ENCODE measurements around the gene KBTBD13. TPM values are rescaled to one million over a fixed set of nuclear protein-coding genes. Genes with fewer than 3 reads are reported as not detected.

KBTBD13 gene
- total RNA-seq, 1 donor from 2014 or later, result not detected

- Mint-ChIP-seq H3K27ac (no peak overlapping the region), H3K36me3 (ENCODE audit: low read depth) (no peaks in the 10 kb centered on the region), H3K9me3 (no peaks in the 10 kb centered on the region), H3K27me3 (ENCODE audit: insufficient read depth) (no peaks in the 10 kb centered on the region), H3K4me1 (ENCODE audit: low read depth) (peaks cover 7% of the 10 kb centered on the region), H3K4me3 (no peak overlapping the region)
- DNase-seq (ENCODE audit: low spot score), result no peak
- intact Hi-C loops (cut with micrococcal nuclease), result loop anchor here (2.0 kb wide), 1 partner anchor 23 kb away; no protein-coding TSS in a partner anchor
Observed at GRCh38 chr15:65055201-65055870, 21.2 kb upstream of the KBTBD13 start.

- no peak for DNase-seq (ENCODE audit: low spot score)
- H3K36me3 Mint-ChIP-seq (ENCODE audit: low read depth), result no peaks in the 10 kb centered on the region
- peaks cover 1% of the 10 kb centered on the region for H3K27me3 Mint-ChIP-seq (ENCODE audit: insufficient read depth)
- intact Hi-C loops (cut with micrococcal nuclease), result no loop called here
- no peak overlapping the region for H3K27ac Mint-ChIP-seq
- H3K4me1 Mint-ChIP-seq (ENCODE audit: low read depth), result peaks cover 5% of the 10 kb centered on the region
- H3K4me3 Mint-ChIP-seq, result no peak overlapping the region
- no peaks in the 10 kb centered on the region for H3K9me3 Mint-ChIP-seq
Observed at GRCh38 chr15:65056106-65056505, 20.4 kb upstream of the KBTBD13 start.

- intact Hi-C loops (cut with micrococcal nuclease), result no loop called here
Observed at GRCh38 chr15:65056868-65057548, 19.5 kb upstream of the KBTBD13 start.

GRCh38 chr15:65057549-65057940, 19.0 kb upstream of the KBTBD13 start:
- Mint-ChIP-seq H3K27me3 (ENCODE audit: insufficient read depth) (peaks cover 1% of the 10 kb centered on the region), H3K9me3 (no peaks in the 10 kb centered on the region), H3K4me3 (no peak overlapping the region), H3K4me1 (ENCODE audit: low read depth) (peaks cover 5% of the 10 kb centered on the region), H3K27ac (no peak overlapping the region), H3K36me3 (ENCODE audit: low read depth) (no peaks in the 10 kb centered on the region)
- intact Hi-C loops (cut with micrococcal nuclease), result no loop called here
- no peak for DNase-seq (ENCODE audit: low spot score)

More at GRCh38 chr15:65056868-65057548, 19.5 kb upstream of the KBTBD13 start:
- Mint-ChIP-seq H3K9me3 (no peaks in the 10 kb centered on the region), H3K27ac (no peak overlapping the region), H3K4me1 (ENCODE audit: low read depth) (peaks cover 5% of the 10 kb centered on the region), H3K4me3 (no peak overlapping the region), H3K36me3 (ENCODE audit: low read depth) (no peaks in the 10 kb centered on the region), H3K27me3 (ENCODE audit: insufficient read depth) (peaks cover 1% of the 10 kb centered on the region)
- DNase-seq (ENCODE audit: low spot score), result no peak

- Mint-ChIP-seq H3K4me3 (no peak overlapping the region), H3K27me3 (ENCODE audit: insufficient read depth) (peaks cover 6% of the 10 kb centered on the region), H3K4me1 (ENCODE audit: low read depth) (peaks cover 5% of the 10 kb centered on the region), H3K36me3 (ENCODE audit: low read depth) (no peaks in the 10 kb centered on the region), H3K9me3 (no peaks in the 10 kb centered on the region), H3K27ac (no peak overlapping the region)
- no peak for DNase-seq (ENCODE audit: low spot score)
- intact Hi-C loops (cut with micrococcal nuclease), result no loop called here
Observed at GRCh38 chr15:65058394-65059368, 17.9 kb upstream of the KBTBD13 start.

GRCh38 chr15:65059369-65059750, 17.2 kb upstream of the KBTBD13 start:
- H3K27ac Mint-ChIP-seq, result no peak overlapping the region
- intact Hi-C loops (cut with micrococcal nuclease), result no loop called here
- H3K36me3 Mint-ChIP-seq (ENCODE audit: low read depth), result no peaks in the 10 kb centered on the region
- DNase-seq (ENCODE audit: low spot score), result no peak
- peaks cover 6% of the 10 kb centered on the region for H3K27me3 Mint-ChIP-seq (ENCODE audit: insufficient read depth)
- no peaks in the 10 kb centered on the region for H3K9me3 Mint-ChIP-seq
- H3K4me3 Mint-ChIP-seq, result no peak overlapping the region
- H3K4me1 Mint-ChIP-seq (ENCODE audit: low read depth), result peaks cover 5% of the 10 kb centered on the region

- H3K27me3 Mint-ChIP-seq (ENCODE audit: insufficient read depth), result peaks cover 7% of the 10 kb centered on the region
- no peaks in the 10 kb centered on the region for H3K9me3 Mint-ChIP-seq
- peaks cover 5% of the 10 kb centered on the region for H3K4me1 Mint-ChIP-seq (ENCODE audit: low read depth)
- no peak overlapping the region for H3K27ac Mint-ChIP-seq
- no peak for DNase-seq (ENCODE audit: low spot score)
- intact Hi-C loops (cut with micrococcal nuclease), result no loop called here
- H3K4me3 Mint-ChIP-seq, result no peak overlapping the region
- H3K36me3 Mint-ChIP-seq (ENCODE audit: low read depth), result no peaks in the 10 kb centered on the region
Observed at GRCh38 chr15:65059931-65060596, 16.5 kb upstream of the KBTBD13 start.

- intact Hi-C loops (cut with micrococcal nuclease), result no loop called here
- peaks cover 11% of the 10 kb centered on the region for H3K27me3 Mint-ChIP-seq (ENCODE audit: insufficient read depth)
- peaks cover under 1% of the 10 kb centered on the region for H3K4me1 Mint-ChIP-seq (ENCODE audit: low read depth)
- H3K27ac Mint-ChIP-seq, result no peak overlapping the region
- H3K36me3 Mint-ChIP-seq (ENCODE audit: low read depth), result no peaks in the 10 kb centered on the region
- DNase-seq (ENCODE audit: low spot score), result no peak
- no peak overlapping the region for H3K4me3 Mint-ChIP-seq
- no peaks in the 10 kb centered on the region for H3K9me3 Mint-ChIP-seq
Observed at GRCh38 chr15:65060641-65061397, 15.7 kb upstream of the KBTBD13 start.

GRCh38 chr15:65062061-65062460, 14.5 kb upstream of the KBTBD13 start:
- Mint-ChIP-seq H3K27ac (no peak overlapping the region), H3K4me1 (ENCODE audit: low read depth) (peaks cover under 1% of the 10 kb centered on the region), H3K36me3 (ENCODE audit: low read depth) (no peaks in the 10 kb centered on the region), H3K27me3 (ENCODE audit: insufficient read depth) (peaks cover 23% of the 10 kb centered on the region), H3K9me3 (no peaks in the 10 kb centered on the region), H3K4me3 (no peak overlapping the region)
- DNase-seq (ENCODE audit: low spot score), result no peak
- intact Hi-C loops (cut with micrococcal nuclease), result no loop called here

GRCh38 chr15:65062726-65063125, 13.8 kb upstream of the KBTBD13 start:
- peaks cover 4% of the 10 kb centered on the region for H3K4me1 Mint-ChIP-seq (ENCODE audit: low read depth)
- H3K36me3 Mint-ChIP-seq (ENCODE audit: low read depth), result peaks cover 2% of the 10 kb centered on the region
- no peak overlapping the region for H3K4me3 Mint-ChIP-seq
- intact Hi-C loops (cut with micrococcal nuclease), result no loop called here
- no peak for DNase-seq (ENCODE audit: low spot score)
- H3K27ac Mint-ChIP-seq, result no peak overlapping the region
- H3K27me3 Mint-ChIP-seq (ENCODE audit: insufficient read depth), result peaks cover 26% of the 10 kb centered on the region
- H3K9me3 Mint-ChIP-seq, result no peaks in the 10 kb centered on the region

- intact Hi-C loops (cut with micrococcal nuclease), result no loop called here
- no peak for DNase-seq (ENCODE audit: low spot score)
- H3K27me3 Mint-ChIP-seq (ENCODE audit: insufficient read depth), result peaks cover 39% of the 10 kb centered on the region
- H3K4me3 Mint-ChIP-seq, result no peak overlapping the region
- H3K36me3 Mint-ChIP-seq (ENCODE audit: low read depth), result peaks cover 2% of the 10 kb centered on the region
- H3K4me1 Mint-ChIP-seq (ENCODE audit: low read depth), result peaks cover 4% of the 10 kb centered on the region
- no peak overlapping the region for H3K27ac Mint-ChIP-seq
- H3K9me3 Mint-ChIP-seq, result no peaks in the 10 kb centered on the region
Observed at GRCh38 chr15:65066001-65066634, 10.4 kb upstream of the KBTBD13 start.
